ENCODE results near the gene ZNF22.

ZNF22 gene

GRCh38 chr10:45035673-45036072, 35.0 kb downstream of the ZNF22 start:
- ChIA-PET POLR2A (ENCODE audit: low non-redundant PET) (no interaction called here), CTCF (interaction anchor here (0.6 kb wide), 1 partner anchor 528 kb away, joined by 3 read pairs; no protein-coding TSS in a partner anchor)
- no peak for TF ChIP-seq CTCF (conservative IDR thresholded peaks at IDR 0.05; ENCODE audit: low read depth)
- no peak for DNase-seq (ENCODE audit: low spot score)
- no peak overlapping the region for H3K27ac ChIP-seq

- DNase-seq (ENCODE audit: low spot score), result no peak
- no peak for TF ChIP-seq CTCF (conservative IDR thresholded peaks at IDR 0.05; ENCODE audit: low read depth)
- CTCF ChIA-PET, result interaction anchor here (0.6 to 0.7 kb wide), 3 partner anchors 9 to 1306 kb away, joined by 3 to 4 read pairs (median 4); no protein-coding TSS in a partner anchor
- H3K27ac ChIP-seq, result no peak overlapping the region
- POLR2A ChIA-PET (ENCODE audit: low non-redundant PET), result no interaction called here
Observed at GRCh38 chr10:45040921-45041542, 40.3 kb downstream of the ZNF22 start.

- CTCF ChIA-PET, result no interaction called here
- POLR2A ChIA-PET (ENCODE audit: low non-redundant PET), result no interaction called here
- no peak overlapping the region for H3K27ac ChIP-seq
- DNase-seq (ENCODE audit: low spot score), result no peak
- no peak for TF ChIP-seq CTCF (conservative IDR thresholded peaks at IDR 0.05; ENCODE audit: low read depth)
Observed at GRCh38 chr10:45044290-45044689, 43.6 kb downstream of the ZNF22 start.

GRCh38 chr10:45050551-45051235, 50.0 kb downstream of the ZNF22 start:
- ChIA-PET POLR2A (ENCODE audit: low non-redundant PET) (no interaction called here), CTCF (interaction anchor here (0.6 kb wide), 1 partner anchor 26 kb away, joined by 4 read pairs; no protein-coding TSS in a partner anchor)
- TF ChIP-seq CTCF (conservative IDR thresholded peaks at IDR 0.05; ENCODE audit: low read depth), result no peak
- H3K27ac ChIP-seq, result no peak overlapping the region
- DNase-seq (ENCODE audit: low spot score), result no peak

- no peak for DNase-seq (ENCODE audit: low spot score)
- POLR2A ChIA-PET (ENCODE audit: low non-redundant PET), result no interaction called here
- CTCF ChIA-PET, result no interaction called here
- no peak for TF ChIP-seq CTCF (conservative IDR thresholded peaks at IDR 0.05; ENCODE audit: low read depth)
- no peak overlapping the region for H3K27ac ChIP-seq
Observed at GRCh38 chr10:45052700-45053099, 52.0 kb downstream of the ZNF22 start.

- ChIA-PET POLR2A (ENCODE audit: low non-redundant PET) (no interaction called here), CTCF (no interaction called here)
- DNase-seq (ENCODE audit: low spot score), result no peak
- H3K27ac ChIP-seq, result no peak overlapping the region
- TF ChIP-seq CTCF (conservative IDR thresholded peaks at IDR 0.05; ENCODE audit: low read depth), result no peak
Observed at GRCh38 chr10:45053569-45054100, 52.9 kb downstream of the ZNF22 start.

Data from RWPE1 (cell line).